SK-N-SH treated with all-trans-retinoic acid at 6 μM for 48 hours (cell line): ENCODE results near the gene GLB1L3.

ENCODE experiments used
- ATAC-seq: fragments of 200-7000 bp; cut with Tn5 transposase; 3 replicates; pipeline ENCODE4 v1.9.1; 2020; ENCODE audit warnings: mild to moderate bottlenecking, moderate library complexity
- ARNTL ChIP-seq: fragments of 450-650 bp; formaldehyde crosslinking; IDR thresholded peaks from 2 replicates; pipeline ENCODE4 v1.5.0; 2020; ENCODE audit warnings: low read depth, mild to moderate bottlenecking, moderate library complexity, borderline replicate concordance
- BACH2 ChIP-seq: fragments of 250-450 bp; sonication (Bioruptor Pico); IDR thresholded peaks from 2 replicates; pipeline ENCODE4 v1.9.0; 2021; ENCODE audit warnings: mild to moderate bottlenecking, borderline replicate concordance
- CREB5 ChIP-seq: fragments of 250-450 bp; sonication (Bioruptor Pico); IDR thresholded peaks from 2 replicates; pipeline ENCODE4 v1.5.1; 2020; ENCODE audit warnings: low read depth, mild to moderate bottlenecking, moderate library complexity
- CSDC2 ChIP-seq: fragments of 250-450 bp; sonication (Bioruptor Pico); IDR thresholded peaks from 2 replicates; pipeline ENCODE4 v1.5.0; 2020; ENCODE audit warnings: mild to moderate bottlenecking, moderate library complexity
- CSRNP3 ChIP-seq: fragments of 250-450 bp; sonication (Bioruptor Pico); IDR thresholded peaks from 2 replicates; pipeline ENCODE4 v1.5.1; 2021; ENCODE audit warnings: mild to moderate bottlenecking, moderate library complexity
- ESRRG ChIP-seq: fragments of 250-450 bp; sonication (Bioruptor Pico); IDR thresholded peaks from 2 replicates; pipeline ENCODE4 v1.6.1; 2021; ENCODE audit warnings: mild to moderate bottlenecking
- GLIS3 ChIP-seq: fragments of 250-450 bp; sonication (Bioruptor Pico); IDR thresholded peaks from 2 replicates; pipeline ENCODE4 v1.5.0; 2020; ENCODE audit warnings: mild to moderate bottlenecking, moderate library complexity
- ISL1 ChIP-seq: fragments of 250-450 bp; sonication (Bioruptor Pico); IDR thresholded peaks from 2 replicates; pipeline ENCODE4 v2.1.2; 2022; ENCODE audit warnings: mild to moderate bottlenecking, moderate library complexity
- OSR1 ChIP-seq: fragments of 250-450 bp; sonication (Bioruptor Pico); IDR thresholded peaks from 2 replicates; pipeline ENCODE4 v1.8.0; 2022; ENCODE audit warnings: moderate library complexity, mild to moderate bottlenecking, inconsistent platforms
- POU6F1 ChIP-seq: fragments of 250-450 bp; sonication (Bioruptor Pico); IDR thresholded peaks from 2 replicates; pipeline ENCODE4 v1.8.0; 2021; ENCODE audit warnings: low read depth, mild to moderate bottlenecking, moderate library complexity, borderline replicate concordance
- PPARA ChIP-seq: fragments of 250-450 bp; sonication (Bioruptor Pico); IDR thresholded peaks from 2 replicates; pipeline ENCODE4 v1.5.0; 2020; ENCODE audit warnings: mild to moderate bottlenecking, borderline replicate concordance
- RARB ChIP-seq: fragments of 250-450 bp; sonication (Bioruptor Pico); IDR thresholded peaks from 2 replicates; pipeline ENCODE4 v1.8.0; 2021; ENCODE audit warnings: mild to moderate bottlenecking, moderate library complexity
- SNAI2 ChIP-seq: fragments of 250-450 bp; sonication (Bioruptor Pico); IDR thresholded peaks from 2 replicates; pipeline ENCODE4 v1.5.0; 2020; ENCODE audit warnings: mild to moderate bottlenecking, moderate library complexity
- ZC3H10 ChIP-seq: fragments of 250-450 bp; sonication (Bioruptor Pico); IDR thresholded peaks from 2 replicates; pipeline ENCODE4 v1.5.1; 2021; ENCODE audit warnings: mild to moderate bottlenecking, moderate library complexity
- ZFP3 ChIP-seq: fragments of 250-450 bp; sonication (Bioruptor Pico); IDR thresholded peaks from 2 replicates; pipeline ENCODE4 v1.5.0; 2020; ENCODE audit warnings: mild to moderate bottlenecking, moderate library complexity
- ZFP30 ChIP-seq: fragments of 450-650 bp; formaldehyde crosslinking; IDR thresholded peaks from 2 replicates; pipeline ENCODE4 v1.5.0; 2022; ENCODE audit warnings: mild to moderate bottlenecking, moderate library complexity
- ZNF565 ChIP-seq: fragments of 450-650 bp; formaldehyde crosslinking; conservative IDR thresholded peaks from 2 replicates; pipeline ENCODE4 v1.5.0; 2020; ENCODE audit warnings: low read depth, mild to moderate bottlenecking, moderate library complexity
- ZNF70 ChIP-seq: fragments of 450-650 bp; formaldehyde crosslinking; IDR thresholded peaks from 2 replicates; pipeline ENCODE4 v1.5.0; 2020; ENCODE audit warnings: mild to moderate bottlenecking, moderate library complexity
- ZNF8 ChIP-seq: fragments of 450-650 bp; formaldehyde crosslinking; IDR thresholded peaks from 2 replicates; pipeline ENCODE4 v1.5.0; 2020; ENCODE audit warnings: mild to moderate bottlenecking, moderate library complexity
- TF ChIP-seq, protein P1 (sequence below): fragments of 250-450 bp; sonication (Bioruptor Pico); IDR thresholded peaks from 2 replicates; pipeline ENCODE4 v1.8.0; 2020; ENCODE audit warnings: mild to moderate bottlenecking, moderate library complexity, borderline replicate concordance

The GLB1L3 gene

GRCh38 chr11:134288486-134288885 is 12.3 kb downstream of the GLB1L3 start:
- no peak for ATAC-seq
- TF ChIP-seq OSR1 (CRISPR knock-in tag) = no peak
- no peak for TF ChIP-seq ZFP30 (CRISPR knock-in tag)
- TF ChIP-seq ESRRG (CRISPR knock-in tag) = no peak
- no peak for TF ChIP-seq ZNF8 (CRISPR knock-in tag)
- TF ChIP-seq ZNF565 (CRISPR knock-in tag) = no peak
- no peak for TF ChIP-seq ZNF70 (CRISPR knock-in tag)
- no peak for TF ChIP-seq ZFP3 (CRISPR knock-in tag)
- no peak for TF ChIP-seq CSDC2 (CRISPR knock-in tag)
- TF ChIP-seq GLIS3 (CRISPR knock-in tag) = no peak
- TF ChIP-seq POU6F1 (CRISPR knock-in tag) = no peak
- TF ChIP-seq SNAI2 (CRISPR knock-in tag) = no peak

- TF ChIP-seq ZFP30 (CRISPR knock-in tag) = no peak
- TF ChIP-seq CSRNP3 (CRISPR knock-in tag) = no peak
- TF ChIP-seq ISL1 (CRISPR knock-in tag) = no peak
- TF ChIP-seq ARNTL (CRISPR knock-in tag) = no peak
- no peak for TF ChIP-seq GLIS3 (CRISPR knock-in tag)
- no peak for TF ChIP-seq ZC3H10 (CRISPR knock-in tag)
- no peak for TF ChIP-seq SNAI2 (CRISPR knock-in tag)
- TF ChIP-seq CSDC2 (CRISPR knock-in tag) = no peak
- TF ChIP-seq PPARA (CRISPR knock-in tag) = no peak
- no peak for TF ChIP-seq BACH2 (CRISPR knock-in tag)
- TF ChIP-seq RARB (CRISPR knock-in tag) = no peak
- TF ChIP-seq POU6F1 (CRISPR knock-in tag) = no peak
- TF ChIP-seq, protein P1, sequence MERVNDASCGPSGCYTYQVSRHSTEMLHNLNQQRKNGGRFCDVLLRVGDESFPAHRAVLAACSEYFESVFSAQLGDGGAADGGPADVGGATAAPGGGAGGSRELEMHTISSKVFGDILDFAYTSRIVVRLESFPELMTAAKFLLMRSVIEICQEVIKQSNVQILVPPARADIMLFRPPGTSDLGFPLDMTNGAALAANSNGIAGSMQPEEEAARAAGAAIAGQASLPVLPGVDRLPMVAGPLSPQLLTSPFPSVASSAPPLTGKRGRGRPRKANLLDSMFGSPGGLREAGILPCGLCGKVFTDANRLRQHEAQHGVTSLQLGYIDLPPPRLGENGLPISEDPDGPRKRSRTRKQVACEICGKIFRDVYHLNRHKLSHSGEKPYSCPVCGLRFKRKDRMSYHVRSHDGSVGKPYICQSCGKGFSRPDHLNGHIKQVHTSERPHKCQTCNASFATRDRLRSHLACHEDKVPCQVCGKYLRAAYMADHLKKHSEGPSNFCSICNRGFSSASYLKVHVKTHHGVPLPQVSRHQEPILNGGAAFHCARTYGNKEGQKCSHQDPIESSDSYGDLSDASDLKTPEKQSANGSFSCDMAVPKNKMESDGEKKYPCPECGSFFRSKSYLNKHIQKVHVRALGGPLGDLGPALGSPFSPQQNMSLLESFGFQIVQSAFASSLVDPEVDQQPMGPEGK = no peak
- TF ChIP-seq ESRRG (CRISPR knock-in tag) = no peak
- ATAC-seq = no peak
Observed at GRCh38 chr11:134289167-134289566, 13.0 kb downstream of the GLB1L3 start.

DNA sequence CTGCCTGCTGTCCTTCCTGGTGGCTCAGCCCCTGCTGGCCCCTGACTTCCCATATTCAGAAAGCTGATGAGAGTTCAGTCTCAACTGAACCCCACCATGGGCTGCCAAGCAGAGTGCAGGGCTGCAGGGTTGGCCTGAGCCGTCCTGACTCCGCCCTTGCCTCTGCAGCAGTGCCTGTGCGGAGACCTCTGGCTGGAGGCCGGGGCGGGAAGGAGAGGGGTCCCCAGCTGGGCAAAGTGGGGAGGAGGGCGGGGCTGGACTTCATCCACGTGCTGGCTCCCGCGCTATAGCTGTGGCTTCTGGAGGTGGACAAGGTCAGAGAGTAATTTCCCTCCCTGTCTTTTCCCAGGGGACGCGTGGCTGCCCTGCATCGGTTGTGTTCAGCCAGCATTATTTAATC is 13.6 kb downstream of the GLB1L3 start:
- TF ChIP-seq CREB5 (CRISPR knock-in tag) (no peak), POU6F1 (CRISPR knock-in tag) (no peak), RARB (CRISPR knock-in tag) (no peak)
- ATAC-seq = no peak
